GM19395 (cell line): Measurements from ENCODE around the gene SNX32.
A peak's percentile ranks its signal among the peaks of the same experiment; 100 is the strongest.

ENCODE experiments used
- ATAC-seq: cut with Tn5 transposase; IDR thresholded peaks from one replicate; pipeline ENCODE4 v1.9.1; 2021; ENCODE audit warnings: mild to moderate bottlenecking, moderate library complexity; ENCODE audit not compliant: unreplicated experiment

The SNX32 gene

GRCh38 chr11:65796726-65797601 is 36.8 kb upstream of the SNX32 start:
- ATAC-seq = no peak

- ATAC-seq = no peak
These were observed 36.1 kb upstream of the SNX32 start for GRCh38 chr11:65797711-65798110.

DNA sequence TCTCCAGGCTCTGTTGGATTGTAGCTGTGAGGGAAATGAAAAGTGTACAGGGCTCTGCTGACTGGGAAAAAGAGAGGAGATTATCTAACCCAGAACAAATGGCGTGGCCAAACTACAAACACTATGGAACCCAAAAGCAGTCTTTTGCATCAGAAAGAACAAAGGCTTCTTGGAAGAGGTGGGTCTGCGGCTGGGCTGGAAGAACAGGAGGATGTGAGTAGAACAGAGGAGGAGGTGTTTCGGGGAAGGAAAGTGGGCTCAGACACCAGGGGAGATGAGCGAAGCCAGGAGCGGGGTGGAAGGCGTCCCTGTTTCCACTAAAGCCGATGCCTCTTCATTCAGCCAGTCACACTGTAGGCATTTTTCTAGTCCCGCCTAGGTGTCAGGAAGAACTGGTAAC is 34.9 kb upstream of the SNX32 start:
- no peak for ATAC-seq

DNA sequence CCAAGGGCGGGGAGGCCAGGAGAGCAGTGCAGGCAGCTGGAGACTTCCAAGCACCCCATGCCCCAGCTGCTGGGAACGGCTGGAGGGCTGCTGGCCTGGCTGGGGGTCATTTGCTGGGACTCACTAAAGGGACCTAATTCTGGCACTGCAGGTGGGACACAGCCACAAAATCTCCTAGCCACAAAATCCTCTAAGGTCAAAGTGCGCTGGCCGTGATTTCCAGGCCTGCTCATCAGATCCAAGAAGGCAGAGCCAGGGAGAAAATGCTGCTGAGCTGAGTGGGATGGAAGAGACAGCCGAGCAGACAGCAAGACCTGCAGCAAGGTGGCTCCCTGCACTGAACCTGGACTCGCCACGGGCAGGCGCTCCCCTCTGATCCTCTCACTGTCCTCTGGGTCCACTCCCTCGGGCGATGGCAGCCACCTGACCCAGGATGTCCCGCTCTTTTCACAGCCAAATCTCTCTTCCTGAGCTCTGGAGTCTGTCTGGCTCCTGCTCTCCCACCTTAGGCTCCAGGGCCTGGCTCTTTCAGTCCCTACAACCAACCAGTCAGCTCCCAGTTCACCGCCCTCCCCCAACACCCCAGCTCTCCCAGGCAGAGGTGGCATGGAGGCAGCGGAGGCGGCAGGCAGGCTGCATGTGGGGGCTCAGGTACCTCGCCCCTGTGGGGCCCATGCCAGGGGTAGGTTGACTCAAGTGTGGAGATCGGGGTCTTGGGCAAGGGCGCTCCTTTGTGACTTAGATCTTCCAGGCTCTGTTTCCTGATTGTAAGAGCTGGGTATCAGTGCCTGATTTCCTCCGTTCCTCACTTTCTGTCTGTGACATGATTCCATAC is 32.4 kb upstream of the SNX32 start:
- no peak for ATAC-seq

GRCh38 chr11:65802841-65803240 is 30.9 kb upstream of the SNX32 start:
- ATAC-seq = peak; percentile 87

GRCh38 chr11:65803797-65804492 is 29.8 kb upstream of the SNX32 start:
- ATAC-seq = no peak

DNA sequence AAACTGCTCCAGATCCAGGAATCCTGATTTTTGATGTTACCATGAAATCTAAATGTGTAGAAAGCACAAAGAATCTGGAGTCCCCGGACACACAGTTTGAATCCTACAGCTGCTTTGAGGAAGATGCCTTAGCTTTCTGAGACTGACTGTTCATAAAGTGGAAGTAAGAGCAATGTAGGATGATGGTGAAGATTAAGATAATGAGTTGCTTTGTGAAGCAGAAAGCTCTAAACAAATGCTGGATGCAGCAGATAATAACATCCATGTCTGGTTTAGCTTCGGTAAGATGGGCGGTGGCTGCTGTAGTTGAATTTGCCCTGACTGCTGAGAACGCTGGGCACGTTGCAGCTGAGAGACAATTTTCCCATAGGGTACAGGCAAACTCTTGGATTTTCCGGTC is 26.8 kb upstream of the SNX32 start:
- ATAC-seq = no peak

DNA sequence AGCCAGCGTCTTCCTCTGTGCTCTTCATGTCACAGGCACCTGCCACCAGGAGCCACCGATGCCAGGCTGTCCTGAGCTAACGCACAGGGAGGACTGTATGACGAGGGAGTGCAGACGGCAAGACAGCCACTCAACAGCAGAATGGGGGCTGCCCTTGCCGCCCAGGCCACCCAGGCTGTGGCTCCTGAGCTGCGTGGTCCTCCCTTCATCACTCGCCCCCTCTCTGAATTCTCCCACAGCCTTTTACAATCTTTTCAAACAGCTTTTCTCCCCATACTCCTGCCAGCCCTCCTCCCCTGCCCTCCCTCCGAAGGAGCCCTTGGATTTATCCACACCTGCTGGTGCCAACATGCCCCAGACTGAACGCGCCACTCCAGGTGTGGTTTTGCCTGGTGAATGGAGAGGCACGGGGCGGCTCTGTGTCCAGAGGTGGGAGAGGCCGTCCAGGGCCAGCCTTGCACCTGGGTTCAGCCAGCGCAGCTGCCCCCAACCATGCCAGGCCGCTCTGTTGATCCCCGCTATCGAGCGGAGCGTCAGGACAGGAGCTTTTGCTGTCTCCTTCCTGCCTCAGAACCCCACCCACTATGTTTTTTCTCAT is 24.9 kb upstream of the SNX32 start:
- no peak for ATAC-seq

- ATAC-seq = no peak
These were observed 24.3 kb upstream of the SNX32 start for GRCh38 chr11:65809496-65809895.

DNA sequence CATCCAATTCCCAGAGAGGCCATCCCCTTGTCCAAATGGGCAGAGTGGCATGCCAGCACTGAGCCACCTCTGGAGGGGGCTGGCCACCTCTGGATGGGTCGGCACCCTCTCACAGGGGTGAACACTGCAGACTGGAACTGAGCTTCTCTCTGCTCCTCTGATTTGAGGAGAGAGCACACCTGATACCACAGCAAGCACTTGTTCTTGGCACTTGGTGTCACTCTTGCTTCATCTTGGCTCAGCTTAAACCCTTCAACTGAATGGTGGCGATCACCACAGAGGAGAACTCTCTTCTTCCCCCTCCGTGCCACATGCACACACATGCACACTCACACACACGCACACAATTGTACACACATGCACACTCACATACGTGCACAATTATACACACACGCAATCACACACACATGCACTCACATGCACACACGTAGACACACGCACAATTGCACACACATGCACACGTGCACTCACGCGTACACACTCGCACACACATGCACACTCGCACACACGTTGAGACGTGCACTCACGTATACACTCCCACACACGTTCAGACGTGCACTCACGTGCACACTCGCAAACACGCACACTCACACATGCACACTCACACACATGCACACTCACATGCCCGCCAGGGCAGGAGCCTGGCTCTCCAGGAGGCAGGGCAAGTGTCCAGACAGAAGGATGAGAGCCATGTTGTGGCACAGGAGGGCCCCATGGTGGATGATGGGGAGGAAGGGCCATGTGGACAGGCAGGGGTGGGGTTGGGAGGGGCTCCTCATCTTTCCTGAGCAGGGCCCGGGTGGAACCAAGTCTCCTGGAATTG is 23.5 kb upstream of the SNX32 start:
- no peak for ATAC-seq

- no peak for ATAC-seq
These were observed 21.8 kb upstream of the SNX32 start for GRCh38 chr11:65811764-65812475.

DNA sequence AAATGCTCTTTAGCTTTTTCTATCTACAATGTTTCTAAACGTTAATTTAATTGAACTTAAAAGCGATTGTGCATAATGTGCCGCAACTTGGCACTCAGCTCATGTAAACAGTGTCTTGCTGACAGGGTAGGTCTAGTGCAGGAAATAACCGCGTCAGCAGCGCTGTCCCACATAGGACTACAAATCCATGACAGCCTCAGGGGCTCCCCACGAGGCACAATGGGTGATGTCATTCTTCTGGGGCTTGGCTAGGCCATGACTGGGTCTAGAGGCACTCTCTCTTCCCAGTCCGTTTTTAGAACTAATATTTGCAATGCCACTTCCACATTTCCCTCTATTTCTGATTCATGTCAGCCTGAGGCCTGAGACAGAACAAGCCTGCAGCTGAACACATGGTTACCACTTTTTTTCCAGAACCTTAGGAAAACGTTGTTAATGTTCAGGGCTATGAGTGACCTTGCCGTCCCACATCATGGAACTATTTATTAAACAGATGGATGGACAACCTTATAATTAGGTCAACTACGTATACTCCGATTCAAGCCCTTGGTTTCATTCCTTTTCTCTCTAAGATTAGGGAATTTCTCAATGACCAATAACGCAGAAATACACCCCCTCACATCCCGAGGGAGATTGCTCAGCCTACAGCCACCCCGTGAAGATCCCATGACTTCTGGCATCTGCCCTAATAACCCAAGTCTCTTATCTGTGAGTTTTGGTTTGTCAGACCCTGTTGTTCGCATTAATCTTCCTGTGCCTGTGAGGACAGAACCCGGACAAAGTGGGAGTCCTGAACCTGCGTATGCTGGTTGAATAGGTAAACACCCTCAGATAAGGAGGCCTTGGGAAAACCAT is 19.4 kb upstream of the SNX32 start:
- no peak for ATAC-seq

DNA sequence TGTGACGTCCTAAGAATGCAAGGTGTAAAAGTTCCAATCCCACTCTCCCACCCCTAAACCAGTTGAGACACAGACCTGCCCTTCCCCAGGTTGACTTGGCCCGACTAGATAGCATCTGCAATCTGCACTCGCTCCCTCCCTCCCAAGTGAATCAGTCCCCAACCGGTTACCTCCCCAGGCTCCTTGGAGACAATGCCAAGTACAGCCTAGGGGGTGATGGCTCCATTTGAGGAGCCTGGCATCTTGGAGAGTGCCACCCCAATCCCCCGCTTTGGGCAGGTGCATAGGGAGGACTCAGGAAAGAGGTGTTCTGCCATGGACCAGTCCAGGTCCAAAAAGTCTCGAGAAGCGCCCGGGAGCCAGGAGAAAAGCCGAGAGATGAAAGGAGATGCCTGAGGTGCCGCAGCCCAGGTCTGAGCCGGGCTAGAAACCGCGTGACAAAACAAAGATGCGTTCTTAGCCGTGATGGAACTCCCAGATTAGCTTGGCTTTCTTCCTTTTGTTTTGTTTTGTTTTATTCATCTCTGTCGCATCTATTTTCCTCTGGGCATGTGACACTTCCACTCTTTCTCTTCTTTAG is 18.7 kb upstream of the SNX32 start:
- no peak for ATAC-seq

DNA sequence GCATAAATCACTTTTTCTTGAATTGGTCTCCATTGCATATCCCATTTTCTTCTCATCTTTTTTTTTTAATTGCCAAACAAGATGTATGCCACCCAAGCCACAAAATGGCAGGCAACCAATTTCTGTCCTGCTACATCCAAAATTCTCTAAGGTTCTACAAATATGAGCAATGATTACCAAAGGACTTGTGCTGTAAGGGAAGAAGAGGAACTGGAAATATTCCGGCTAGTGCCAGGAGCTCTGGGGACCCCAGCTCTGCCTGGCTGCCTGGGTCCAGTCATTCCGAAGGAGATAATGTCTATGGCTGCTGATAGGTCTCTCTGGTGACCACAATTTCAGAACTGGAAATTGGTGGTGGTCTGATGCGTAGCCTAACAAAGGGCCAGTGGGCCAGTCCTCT is 17.1 kb upstream of the SNX32 start:
- no peak for ATAC-seq

GRCh38 chr11:65817312-65817834 is 16.4 kb upstream of the SNX32 start:
- ATAC-seq = no peak

DNA sequence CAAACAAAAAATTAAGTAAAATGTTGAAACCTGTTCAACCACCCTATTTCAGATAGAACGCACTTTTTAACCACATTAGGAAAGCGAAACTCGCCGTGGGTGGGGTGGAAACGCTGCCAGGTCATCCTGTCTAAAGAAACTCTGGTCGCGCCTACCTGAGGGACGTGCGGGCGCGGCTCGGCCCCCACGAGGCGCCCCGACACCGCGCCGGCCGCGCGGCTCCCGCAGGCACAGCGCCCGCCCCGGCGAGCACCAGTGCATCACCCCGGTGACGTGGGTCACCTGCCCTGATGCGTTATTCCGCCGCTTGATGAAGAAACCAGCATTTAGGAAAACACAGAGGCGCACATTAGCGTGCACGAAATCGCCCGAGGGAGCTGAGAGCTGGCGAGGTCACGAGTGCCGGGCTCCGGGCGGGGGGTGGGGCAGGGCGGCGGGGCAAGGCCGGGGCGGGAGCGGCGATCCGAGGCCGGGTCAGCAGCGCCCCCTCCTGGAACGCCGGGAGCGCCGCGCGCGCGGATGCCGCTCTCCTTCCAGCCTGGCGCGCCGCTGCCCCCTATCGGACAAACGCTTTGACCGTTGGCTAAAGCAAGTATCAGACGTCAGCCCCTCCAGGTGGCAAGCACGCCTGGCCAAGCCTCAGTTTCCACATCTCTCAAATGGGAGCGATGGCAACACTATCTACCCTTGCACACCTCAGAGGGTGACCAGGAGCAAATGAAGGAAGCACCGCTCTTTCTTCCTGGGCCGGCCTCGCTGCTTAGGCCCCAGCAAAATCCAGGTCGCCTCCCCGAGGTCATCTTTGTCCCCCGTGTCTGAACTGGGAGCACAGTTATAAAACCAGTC is 15.7 kb upstream of the SNX32 start:
- ATAC-seq = peak; percentile 60

DNA sequence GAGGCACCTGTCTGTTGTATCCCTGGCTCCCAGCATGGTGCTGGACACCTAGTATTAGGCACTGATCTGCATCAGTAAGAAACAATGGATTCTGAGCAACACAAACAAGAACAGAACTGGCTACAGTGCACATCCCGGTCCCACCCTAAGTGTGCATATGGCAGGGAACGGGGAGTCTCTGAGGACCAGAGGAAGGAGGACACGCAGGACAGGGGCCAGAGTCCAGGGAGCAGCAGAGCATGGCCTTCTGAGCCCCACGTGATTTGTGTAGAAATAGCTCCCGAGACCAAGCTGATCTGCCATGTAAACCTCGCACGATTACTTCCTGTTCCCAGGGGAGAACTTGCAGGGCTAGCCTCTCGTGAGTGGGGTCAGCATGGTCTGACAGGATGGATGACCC is 12.7 kb upstream of the SNX32 start:
- ATAC-seq = no peak
